NCI-H2227 treated with DMSO at 0.1 percent for 48 hours (cell line): ENCODE data around the gene SIGLEC15.

ENCODE experiments used
- DNase-seq: peaks from one replicate; lab custom pipeline; 2025; lab: John Stamatoyannopoulos, UW

The SIGLEC15 gene

GRCh38 chr18:45879681-45880655 lies 54.5 kb downstream of the SIGLEC15 start:
- DNase-seq = peak; percentile 61

DNA sequence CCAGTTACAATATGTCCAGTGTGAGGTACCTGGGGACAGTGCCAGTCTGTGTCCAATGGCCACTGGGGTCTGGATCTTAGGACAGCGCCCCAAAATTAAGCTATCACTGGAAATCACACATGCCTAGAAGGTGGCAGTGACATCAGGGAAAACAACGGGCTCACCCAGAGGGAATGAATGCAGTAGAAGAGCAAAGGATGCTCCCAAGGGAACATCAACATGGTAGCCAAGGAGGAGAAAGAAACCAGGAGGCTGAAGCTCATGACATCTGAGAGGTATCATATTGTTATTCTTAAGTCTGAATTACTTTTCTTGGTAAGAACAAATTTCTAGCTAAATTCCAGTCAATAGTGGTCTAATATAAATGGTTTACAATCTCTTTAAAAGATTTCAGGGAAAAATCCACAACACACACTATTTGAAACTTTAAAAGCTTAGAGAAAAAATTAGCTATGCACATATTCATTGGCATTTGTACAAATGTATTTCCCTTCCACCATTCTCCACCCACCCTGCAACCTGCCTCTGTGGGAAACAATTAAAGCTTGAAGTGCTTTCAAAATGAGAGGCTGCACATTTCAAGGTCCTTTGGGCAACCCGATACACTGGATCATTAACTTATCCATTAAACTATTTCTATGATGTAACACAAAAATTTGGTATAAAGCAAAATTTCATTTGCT lies 55.5 kb downstream of the SIGLEC15 start:
- no peak for DNase-seq

DNA sequence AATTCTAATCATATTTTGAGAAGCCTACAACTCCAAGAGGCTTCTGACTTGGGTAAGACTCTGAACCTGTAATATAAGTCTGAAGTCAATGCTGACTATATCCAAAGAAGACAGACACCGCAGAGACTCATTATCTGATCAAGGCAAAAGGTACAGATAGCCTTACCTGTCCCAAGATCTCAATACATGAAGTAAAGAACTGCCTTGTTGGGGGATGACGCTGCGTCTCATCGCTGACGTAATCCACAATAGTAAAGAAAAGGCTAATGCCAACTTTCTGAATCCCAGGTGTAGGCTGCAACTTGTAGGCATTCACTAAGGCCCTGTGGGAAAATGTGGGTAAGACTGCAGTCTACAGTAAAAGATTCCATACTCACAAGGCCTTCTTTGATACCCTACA lies 62.1 kb downstream of the SIGLEC15 start:
- DNase-seq = no peak

GRCh38 chr18:45889419-45890064 lies 64.1 kb downstream of the SIGLEC15 start:
- DNase-seq = no peak

DNA sequence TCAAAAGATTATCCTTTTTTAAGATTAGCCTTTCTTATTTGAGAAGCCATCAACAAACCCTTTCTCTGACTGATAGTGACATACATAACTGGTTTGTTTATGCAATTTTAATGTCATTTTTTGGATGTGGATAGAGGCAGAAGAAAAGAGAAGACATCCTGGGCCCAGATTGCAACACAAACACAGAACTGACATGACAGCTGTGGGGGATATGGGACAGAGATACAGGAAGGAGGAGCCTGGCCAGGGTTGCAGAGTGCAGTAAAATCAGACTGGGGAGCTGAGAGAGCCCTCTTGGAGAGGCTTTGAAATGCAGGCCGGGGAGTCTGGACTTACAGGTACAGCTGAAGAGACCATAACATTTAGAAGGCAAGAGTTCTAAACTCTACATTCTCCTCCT lies 65.1 kb downstream of the SIGLEC15 start:
- no peak for DNase-seq

DNA sequence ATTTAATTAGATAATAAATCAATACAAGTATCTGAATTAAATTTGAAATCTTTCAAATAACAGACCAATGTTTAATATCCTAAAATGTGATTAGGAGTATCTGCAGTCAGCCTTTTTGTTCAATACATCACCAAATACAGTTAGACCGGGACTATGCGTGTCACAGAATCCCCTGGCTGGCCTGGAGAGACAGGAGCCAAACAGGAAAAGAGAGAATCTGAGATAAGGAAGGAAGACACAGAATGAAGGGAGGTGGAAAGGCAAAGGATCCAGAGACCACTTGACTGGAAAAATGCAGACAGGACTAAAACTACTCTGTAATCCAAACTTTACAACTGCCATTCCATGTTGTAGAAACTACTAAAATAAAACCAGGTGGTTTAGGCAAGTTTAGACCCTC lies 66.3 kb downstream of the SIGLEC15 start:
- no peak for DNase-seq
